ENCODE measurements around the gene PRR30.
"Not testable (repeated sequence)": the region's sequence is repeated elsewhere in the genome, so short reads cannot be mapped to it uniquely, and the experiment has no call there.

Gene PRR30

GRCh38 chr2:27139310-27139709 lies at the start of gene PRR30:
TSS of gene PRR30 (minus strand) at chr2:27139410. CDS start at chr2:27138329, 1,081 bp downstream.
- peaks cover 11% of the 10 kb centered on the region for H3K36me3 Mint-ChIP-seq
- ATAC-seq (no peak), DNase-seq (ENCODE audit: low spot score in 2 of 2) (no peak)
- H3K9me3 Mint-ChIP-seq, result no peaks in the 10 kb centered on the region
- H3K4me1 Mint-ChIP-seq, result peaks cover 7% of the 10 kb centered on the region
- no peak within 1 kb of the TSS for H3K4me3 Mint-ChIP-seq
- peak within 1 kb of the TSS; percentile 39 for H3K27ac Mint-ChIP-seq

GRCh38 chr2:27186613-27187345 lies 47.6 kb upstream of the PRR30 start:
- no peaks in the 10 kb centered on the region for H3K9me3 Mint-ChIP-seq
- ATAC-seq (no peak), DNase-seq (ENCODE audit: low spot score in 2 of 2) (no peak)
- H3K4me1 Mint-ChIP-seq, result no peaks in the 10 kb centered on the region
- H3K27ac Mint-ChIP-seq, result no peak overlapping the region
- no peaks in the 10 kb centered on the region for H3K36me3 Mint-ChIP-seq
- no peak overlapping the region for H3K4me3 Mint-ChIP-seq

- H3K4me3 Mint-ChIP-seq, result no peak overlapping the region
- DNase-seq (ENCODE audit: low spot score in 2 of 2), result no peak
- H3K36me3 Mint-ChIP-seq, result no peaks in the 10 kb centered on the region
- no peaks in the 10 kb centered on the region for H3K4me1 Mint-ChIP-seq
- H3K9me3 Mint-ChIP-seq, result no peaks in the 10 kb centered on the region
- ATAC-seq, result no peak
- H3K27ac Mint-ChIP-seq, result no peak overlapping the region
Observed at GRCh38 chr2:27185331-27186026, 46.3 kb upstream of the PRR30 start.

GRCh38 chr2:27184115-27184514 lies 44.9 kb upstream of the PRR30 start:
- Mint-ChIP-seq H3K27ac (no peak overlapping the region), H3K36me3 (no peaks in the 10 kb centered on the region), H3K4me3 (no peak overlapping the region), H3K9me3 (no peaks in the 10 kb centered on the region), H3K4me1 (no peaks in the 10 kb centered on the region)
- ATAC-seq (peak; percentile 44), DNase-seq (ENCODE audit: low spot score in 2 of 2) (no peak)

GRCh38 chr2:27182346-27182745 lies 43.1 kb upstream of the PRR30 start:
- Mint-ChIP-seq H3K9me3 (no peaks in the 10 kb centered on the region), H3K27ac (no peak overlapping the region), H3K4me1 (no peaks in the 10 kb centered on the region), H3K4me3 (no peak overlapping the region), H3K36me3 (no peaks in the 10 kb centered on the region)
- ATAC-seq (no peak), DNase-seq (ENCODE audit: low spot score in 2 of 2) (no peak)

- no peak overlapping the region for H3K27ac Mint-ChIP-seq
- DNase-seq (ENCODE audit: low spot score in 2 of 2) (no peak), ATAC-seq (no peak)
- no peaks in the 10 kb centered on the region for H3K9me3 Mint-ChIP-seq
- H3K4me1 Mint-ChIP-seq, result no peaks in the 10 kb centered on the region
- H3K36me3 Mint-ChIP-seq, result no peaks in the 10 kb centered on the region
- H3K4me3 Mint-ChIP-seq, result no peak overlapping the region
Observed at GRCh38 chr2:27179344-27180000, 40.3 kb upstream of the PRR30 start.

- no peak overlapping the region for H3K27ac Mint-ChIP-seq
- DNase-seq (ENCODE audit: low spot score in 2 of 2) (no peak), ATAC-seq (no peak)
- H3K36me3 Mint-ChIP-seq, result no peaks in the 10 kb centered on the region
- H3K4me1 Mint-ChIP-seq, result no peaks in the 10 kb centered on the region
- H3K9me3 Mint-ChIP-seq, result no peaks in the 10 kb centered on the region
- no peak overlapping the region for H3K4me3 Mint-ChIP-seq
Observed at GRCh38 chr2:27178469-27178868, 39.3 kb upstream of the PRR30 start.

GRCh38 chr2:27177441-27178351 lies 38.5 kb upstream of the PRR30 start:
- Mint-ChIP-seq H3K9me3 (no peaks in the 10 kb centered on the region), H3K36me3 (no peaks in the 10 kb centered on the region), H3K4me1 (no peaks in the 10 kb centered on the region), H3K4me3 (no peak overlapping the region), H3K27ac (no peak overlapping the region)
- no peak for DNase-seq (ENCODE audit: low spot score in 2 of 2)
- no peak for ATAC-seq

GRCh38 chr2:27175781-27176180 lies 36.6 kb upstream of the PRR30 start:
- H3K27ac Mint-ChIP-seq; H3K9me3 Mint-ChIP-seq; DNase-seq (ENCODE audit: low spot score in 2 of 2); H3K4me1 Mint-ChIP-seq; H3K36me3 Mint-ChIP-seq; ATAC-seq; H3K4me3 Mint-ChIP-seq: not testable (repeated sequence)

- ATAC-seq, result no peak
- Mint-ChIP-seq H3K36me3 (no peaks in the 10 kb centered on the region), H3K4me3 (no peak overlapping the region), H3K9me3 (no peaks in the 10 kb centered on the region), H3K27ac (no peak overlapping the region), H3K4me1 (no peaks in the 10 kb centered on the region)
- no peak for DNase-seq (ENCODE audit: low spot score in 2 of 2)
Observed at GRCh38 chr2:27175330-27175729, 36.1 kb upstream of the PRR30 start.

- no peaks in the 10 kb centered on the region for H3K4me1 Mint-ChIP-seq
- DNase-seq (ENCODE audit: low spot score in 2 of 2), result no peak
- no peak for ATAC-seq
- H3K4me3 Mint-ChIP-seq, result no peak overlapping the region
- H3K9me3 Mint-ChIP-seq, result no peaks in the 10 kb centered on the region
- H3K27ac Mint-ChIP-seq, result no peak overlapping the region
- no peaks in the 10 kb centered on the region for H3K36me3 Mint-ChIP-seq
Observed at GRCh38 chr2:27174638-27175037, 35.4 kb upstream of the PRR30 start.

GRCh38 chr2:27171351-27171848 lies 32.2 kb upstream of the PRR30 start:
- Mint-ChIP-seq H3K27ac (no peak overlapping the region), H3K36me3 (no peaks in the 10 kb centered on the region), H3K4me3 (no peak overlapping the region), H3K4me1 (no peaks in the 10 kb centered on the region), H3K9me3 (no peaks in the 10 kb centered on the region)
- ATAC-seq, result no peak
- DNase-seq (ENCODE audit: low spot score in 2 of 2), result no peak

- no peak overlapping the region for H3K27ac Mint-ChIP-seq
- H3K4me3 Mint-ChIP-seq, result peak overlapping the region; percentile 6
- H3K4me1 Mint-ChIP-seq, result no peaks in the 10 kb centered on the region
- no peaks in the 10 kb centered on the region for H3K36me3 Mint-ChIP-seq
- ATAC-seq, result no peak
- H3K9me3 Mint-ChIP-seq, result no peaks in the 10 kb centered on the region
- no peak for DNase-seq (ENCODE audit: low spot score in 2 of 2)
Observed at GRCh38 chr2:27170581-27171337, 31.5 kb upstream of the PRR30 start.

GRCh38 chr2:27164960-27165763 lies 26.0 kb upstream of the PRR30 start:
- Mint-ChIP-seq H3K27ac (no peak overlapping the region), H3K9me3 (no peaks in the 10 kb centered on the region), H3K4me1 (no peaks in the 10 kb centered on the region), H3K36me3 (no peaks in the 10 kb centered on the region), H3K4me3 (no peak overlapping the region)
- ATAC-seq (no peak), DNase-seq (ENCODE audit: low spot score in 2 of 2) (no peak)

Measured in stimulated activated effector memory CD8-positive, alpha-beta T cell treated with anti-CD3 and anti-CD28 coated beads, Interleukin-12 subunit alpha, Interleukin-12 subunit beta, amount 100 ng/mL, for 72 hours (primary cell).